HCT116 (cell line): Measurements from ENCODE around the gene GLP2R. TPM values are rescaled to one million over a fixed set of nuclear protein-coding genes. Genes with fewer than 3 reads are reported as not detected.

Source experiments
- ATAC-seq: fragments of 200-7000 bp; cut with Tn5 transposase; 2 replicates; pipeline ENCODE4 v1.9.1; 2020; ENCODE audit warnings: mild to moderate bottlenecking, moderate library complexity
- BruUV-seq: library from RNA; stranded (reverse); fragments of 400-500 nt; replicated peaks from 2 replicates; lab custom pipeline; 2021; lab: Mats Ljungman, UMichigan
- CTCF ChIA-PET: fragments of 300-600 bp; sonication (Branson Sonifier 250); formaldehyde crosslinking; loops from one replicate; lab custom pipeline; 2021; ENCODE audit warnings: antibody characterized with exemption; lab: Charles Lee
- POLR2A ChIA-PET: fragments of 300-600, 350-600 bp; sonication (Branson Sonifier 250); formaldehyde crosslinking; loops from one replicate; lab custom pipeline; 2021; ENCODE audit warnings: antibody characterized with exemption; lab: Charles Lee
- RAD21 ChIA-PET, 2 experiments: fragments of 300-600 bp; sonication (Branson Sonifier 250); formaldehyde crosslinking; loops; one replicate each; lab custom pipeline; 2023; ENCODE audit warnings: low total read pairs in 2 of 2; ENCODE audit not compliant: uncharacterized antibody in 2 of 2, unreplicated experiment in 2 of 2, low non-redundant PET in 1 of 2; lab: Charles Lee
- DNase-seq: peaks from one replicate; pipeline ENCODE4 v3.0.0-alpha.2; 2010; ENCODE audit warnings: low read depth, low spot score
- H2AFZ ChIP-seq: fragments of 200-600 bp; shearing (Covaris generic), sonication (generic); 2 replicates; pipeline ENCODE4 v1.6.1; 2017; ENCODE audit warnings: low read depth, mixed run types, mixed read lengths, antibody characterized with exemption, low read length; ENCODE audit not compliant: poor library complexity, severe bottlenecking
- H3K27ac ChIP-seq: 2 replicates; pipeline ENCODE4 v1.5.1; 2012; ENCODE audit warnings: low read depth, low read length
- H3K27me3 ChIP-seq: fragments of 200-600 bp; sonication (generic); 2 replicates; pipeline ENCODE4 v1.6.1; 2016; ENCODE audit warnings: mixed run types, low read length, mixed read lengths; ENCODE audit not compliant: insufficient read depth
- H3K36me3 ChIP-seq, 2 experiments: fragments of 200-500 bp in 1 of 2; fragments of 200-600 bp in 1 of 2; sonication (Bioruptor generic) in 1 of 2; sonication (generic) in 1 of 2; 2 replicates each; pipeline versions ENCODE4 v1.5.1 to v1.6.1; 2014 to 2016; ENCODE audit warnings: low read length in 2 of 2, inconsistent platforms in 1 of 2, mixed read lengths in 1 of 2, mixed run types in 1 of 2; ENCODE audit not compliant: insufficient read depth in 2 of 2, control insufficient read depth in 1 of 2
- H3K4me1 ChIP-seq, 2 experiments: fragments of 200-600 bp in 1 of 2; sonication (generic) in 1 of 2; 2 replicates each; pipeline versions ENCODE4 v1.5.1 to v1.6.1; 2012 to 2017; ENCODE audit warnings: low read length in 2 of 2, inconsistent platforms in 1 of 2, mild to moderate bottlenecking in 1 of 2, mixed read lengths in 1 of 2, mixed run types in 1 of 2, moderate library complexity in 1 of 2; ENCODE audit not compliant: insufficient read depth in 2 of 2, control insufficient read depth in 1 of 2
- H3K4me2 ChIP-seq: fragments of 200-600 bp; sonication (generic); 2 replicates; pipeline ENCODE4 v1.6.1; 2017; ENCODE audit warnings: mixed run types, low read length, mixed read lengths
- H3K4me3 ChIP-seq, 2 experiments: fragments of 200-600 bp in 1 of 2; sonication (generic) in 1 of 2; replicated peaks in 1 of 2; 2 replicates each; pipeline ENCODE4 v1.5.1; 2011 to 2016; ENCODE audit warnings: low read length in 2 of 2, control low read depth in 1 of 2, low read depth in 1 of 2, mild to moderate bottlenecking in 1 of 2, mixed read lengths in 1 of 2, mixed run types in 1 of 2
- H3K79me2 ChIP-seq: fragments of 200-600 bp; sonication (generic); 2 replicates; pipeline ENCODE4 v1.6.1; 2017; ENCODE audit warnings: mild to moderate bottlenecking, mixed run types, low read length, moderate library complexity, mixed read lengths; ENCODE audit not compliant: insufficient read depth
- H3K9ac ChIP-seq: fragments of 200-600 bp; sonication (generic); 2 replicates; pipeline ENCODE4 v1.6.1; 2016; ENCODE audit warnings: low read length, mixed read lengths
- H3K9me2 ChIP-seq: fragments of 200-600 bp; sonication (generic), shearing (Covaris generic); 2 replicates; pipeline ENCODE4 v1.6.1; 2017; ENCODE audit warnings: mixed run types, mild to moderate bottlenecking, moderate library complexity; ENCODE audit not compliant: insufficient read depth
- H3K9me3 ChIP-seq, 2 experiments: fragments of 200-500 bp in 1 of 2; fragments of 200-600 bp in 1 of 2; sonication (Bioruptor generic) in 1 of 2; sonication (generic) in 1 of 2; 2 replicates each; pipeline ENCODE4 v1.6.1; 2014 to 2017; ENCODE audit warnings: low read length in 2 of 2, mixed read lengths in 2 of 2, inconsistent platforms in 1 of 2, low read depth in 1 of 2, mild to moderate bottlenecking in 1 of 2, mixed run types in 1 of 2, moderate library complexity in 1 of 2; ENCODE audit not compliant: control insufficient read depth in 1 of 2, insufficient read depth in 1 of 2
- H4K20me1 ChIP-seq: fragments of 200-600 bp; sonication (generic), shearing (Covaris generic); 2 replicates; pipeline ENCODE4 v1.6.1; 2017; ENCODE audit warnings: mixed run types, mild to moderate bottlenecking, moderate library complexity; ENCODE audit not compliant: insufficient read depth
- ATF3 ChIP-seq: IDR thresholded peaks from 2 replicates; pipeline ENCODE4 v1.6.1; 2012
- CBX3 ChIP-seq: IDR thresholded peaks from 2 replicates; pipeline ENCODE4 v1.6.1; 2012; ENCODE audit warnings: low read depth
- CTCF ChIP-seq, 3 experiments: fragments of 200-600 bp in 1 of 3; sonication (generic) in 1 of 3; IDR thresholded peaks in 2 of 3; conservative IDR thresholded peaks in 1 of 3; 2 replicates each; pipeline ENCODE4 v1.5.1; 2012 to 2017; ENCODE audit warnings: low read depth in 2 of 3, low read length in 2 of 3, antibody characterized with exemption in 1 of 3, borderline replicate concordance in 1 of 3, control low read depth in 1 of 3, mild to moderate bottlenecking in 1 of 3, mixed read lengths in 1 of 3, mixed run types in 1 of 3, moderate library complexity in 1 of 3; ENCODE audit not compliant: insufficient read depth in 1 of 3
- JUND ChIP-seq: IDR thresholded peaks from 2 replicates; pipeline ENCODE4 v1.6.1; 2012
- REST ChIP-seq: IDR thresholded peaks from 2 replicates; pipeline ENCODE4 v1.6.1; 2012; ENCODE audit warnings: low read depth
- SP1 ChIP-seq: IDR thresholded peaks from 2 replicates; pipeline ENCODE4 v1.6.1; 2012; ENCODE audit warnings: low read depth
- SRF ChIP-seq: IDR thresholded peaks from 2 replicates; pipeline ENCODE4 v1.6.1; 2012; ENCODE audit warnings: low read depth
- ZBTB33 ChIP-seq: IDR thresholded peaks from 2 replicates; pipeline ENCODE4 v1.6.1; 2011; ENCODE audit warnings: mild to moderate bottlenecking, low read length, moderate library complexity; ENCODE audit not compliant: insufficient replicate concordance; ENCODE audit errors: extremely low read depth
- ZNF274 ChIP-seq: fragments of 200-500 bp; sonication (Bioruptor generic); IDR thresholded peaks from 2 replicates; pipeline ENCODE4 v1.6.1; 2014; ENCODE audit warnings: mild to moderate bottlenecking, low read depth, low read length, inconsistent platforms
- intact Hi-C: fragments of 100-400 bp; cut with micrococcal nuclease; formaldehyde crosslinking; loops from 2 replicates; pipeline ENCODE4 v1.10.0; 2022
- total RNA-seq: library from RNA; stranded (reverse); gene quantifications from one replicate; pipeline ENCODE4 v1.2.1, GENCODE V29; 2021; ENCODE audit not compliant: unreplicated experiment

GLP2R gene
- total RNA-seq, 1 experiment from 2014 or later: not detected

- TF ChIP-seq REST (no peak), SRF (no peak), SP1 (no peak), JUND (no peak), CTCF (IDR thresholded peaks at IDR 0.05 in 2 of 3, conservative IDR thresholded peaks at IDR 0.05 in 1 of 3; ENCODE audit: borderline replicate concordance in 1 of 3, insufficient read depth in 1 of 3, low read depth in 2 of 3, low read length in 2 of 3) (no peak)
Observed at GRCh38 chr17:9912121-9913099, 86.7 kb downstream of the GLP2R start (continued).

- POLR2A ChIA-PET: no interaction called here
- RAD21 ChIA-PET: no interaction called here
Observed at GRCh38 chr17:9913476-9913875, 87.8 kb downstream of the GLP2R start.

More at GRCh38 chr17:9913476-9913875, 87.8 kb downstream of the GLP2R start:
- no peaks in the 10 kb centered on the region for H3K4me1 ChIP-seq
- H3K9ac ChIP-seq: no peak overlapping the region
- no peaks in the 10 kb centered on the region for H3K36me3 ChIP-seq
- H3K9me3 ChIP-seq: no peaks in the 10 kb centered on the region
- H3K27ac ChIP-seq: no peak overlapping the region
- H2AFZ ChIP-seq: no peak overlapping the region
- CTCF ChIA-PET: interaction anchor here (1.7 kb wide), 1 partner anchor 11 kb away, joined by 4 read pairs; no protein-coding TSS in a partner anchor
- no peak for DNase-seq
- BruUV-seq: no TSS peak
- no peak overlapping the region for H3K4me3 ChIP-seq
- no peaks in the 10 kb centered on the region for H3K79me2 ChIP-seq
- H3K27me3 ChIP-seq: no peaks in the 10 kb centered on the region
- H3K4me2 ChIP-seq: no peak overlapping the region
- intact Hi-C loops: no loop called here
- ATAC-seq: no peak
- H4K20me1 ChIP-seq: no peaks in the 10 kb centered on the region
- no peak for TF ChIP-seq ATF3
- no peak for TF ChIP-seq ZNF274
- TF ChIP-seq CBX3: no peak
- TF ChIP-seq ZBTB33: no peak
- H3K9me2 ChIP-seq: no peaks in the 10 kb centered on the region
